Spleen (tissue), 7 donors: ENCODE results near the gene STAG3.

Source experiments
- POLR2A ChIP-seq, 3 donors: fragments of 450-650 bp; IDR thresholded peaks; one replicate each; pipeline ENCODE4 v1.5.1; 2017; ENCODE audit warnings: antibody characterized with exemption in 3 of 3, mild to moderate bottlenecking in 1 of 3
- POLR2AphosphoS5 ChIP-seq, 3 donors: sonication (generic); formaldehyde crosslinking; IDR thresholded peaks; one replicate each; pipeline ENCODE4 v1.5.1; 2017; ENCODE audit warnings: antibody characterized with exemption in 3 of 3
- TF ChIP-seq, protein P1 (sequence below), 11 experiments: fragments of 200-600 bp in 7 of 11; fragments of 450-650 bp in 4 of 11; sonication (generic) in 4 of 11; IDR thresholded peaks in 8 of 11; conservative IDR thresholded peaks in 3 of 11; 1 replicate in 7 of 11; 2 replicates in 4 of 11; pipeline versions ENCODE4 v1.4.0 to v1.8.0; 2016 to 2021; ENCODE audit warnings: antibody characterized with exemption in 11 of 11, inconsistent platforms in 4 of 11, mild to moderate bottlenecking in 1 of 11
- donor health status: DM: no; HTN: no; CAD: no; lungs with moderate emphysema.
- donor health status: DM: no; HTN: no; CAD: no.
- donor health status: DM: no; HTN: no; CAD: no.

DNA sequence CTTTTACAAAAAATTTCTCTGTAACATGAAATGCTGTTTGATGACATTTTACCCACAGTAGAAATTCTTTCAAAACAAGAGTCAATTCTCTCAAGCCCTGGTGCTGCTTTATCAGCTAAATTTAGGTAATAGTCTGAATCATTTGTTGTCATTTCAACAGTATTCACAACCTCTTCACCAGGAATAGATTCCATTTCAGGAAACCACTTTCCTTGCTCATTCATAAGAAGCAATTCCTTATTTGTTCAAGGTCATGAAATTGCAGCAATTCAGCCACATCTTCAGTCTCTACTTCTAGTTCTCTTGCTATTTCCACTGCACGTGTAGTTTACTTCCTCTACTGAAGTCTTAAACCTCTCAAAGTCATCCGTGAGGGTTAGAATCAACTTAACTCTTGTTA lies 14.1 kb downstream of the STAG3 start:
- TF ChIP-seq POLR2AphosphoS5 (IDR thresholded peaks at IDR 0.05) (no peak), POLR2A (IDR thresholded peaks at IDR 0.05) (no peak)
- TF ChIP-seq, protein P1, sequence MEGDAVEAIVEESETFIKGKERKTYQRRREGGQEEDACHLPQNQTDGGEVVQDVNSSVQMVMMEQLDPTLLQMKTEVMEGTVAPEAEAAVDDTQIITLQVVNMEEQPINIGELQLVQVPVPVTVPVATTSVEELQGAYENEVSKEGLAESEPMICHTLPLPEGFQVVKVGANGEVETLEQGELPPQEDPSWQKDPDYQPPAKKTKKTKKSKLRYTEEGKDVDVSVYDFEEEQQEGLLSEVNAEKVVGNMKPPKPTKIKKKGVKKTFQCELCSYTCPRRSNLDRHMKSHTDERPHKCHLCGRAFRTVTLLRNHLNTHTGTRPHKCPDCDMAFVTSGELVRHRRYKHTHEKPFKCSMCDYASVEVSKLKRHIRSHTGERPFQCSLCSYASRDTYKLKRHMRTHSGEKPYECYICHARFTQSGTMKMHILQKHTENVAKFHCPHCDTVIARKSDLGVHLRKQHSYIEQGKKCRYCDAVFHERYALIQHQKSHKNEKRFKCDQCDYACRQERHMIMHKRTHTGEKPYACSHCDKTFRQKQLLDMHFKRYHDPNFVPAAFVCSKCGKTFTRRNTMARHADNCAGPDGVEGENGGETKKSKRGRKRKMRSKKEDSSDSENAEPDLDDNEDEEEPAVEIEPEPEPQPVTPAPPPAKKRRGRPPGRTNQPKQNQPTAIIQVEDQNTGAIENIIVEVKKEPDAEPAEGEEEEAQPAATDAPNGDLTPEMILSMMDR (IDR thresholded peaks at IDR 0.05 in 8 of 11, conservative IDR thresholded peaks at IDR 0.05 in 3 of 11), result no peak
